OCI-LY3 (cell line): Measurements from ENCODE around the gene ZNG1A.

Experiments
- H2AFZ ChIP-seq: fragments of 200-600, 300-600 bp; shearing (Covaris generic); 2 replicates; pipeline ENCODE4 v1.6.0; 2014; ENCODE audit warnings: antibody characterized with exemption, low read depth, low read length
- H3K27ac ChIP-seq: fragments of 200-600, 300-600 bp; sonication (generic); 2 replicates; pipeline ENCODE4 v1.5.1; 2014; ENCODE audit warnings: mild to moderate bottlenecking, low read length, moderate library complexity, mixed read lengths
- H3K27me3 ChIP-seq: fragments of 200-600, 300-600 bp; sonication (generic); 2 replicates; pipeline ENCODE4 v1.6.1; 2014; ENCODE audit warnings: low read depth, low read length, mixed read lengths
- H3K36me3 ChIP-seq: fragments of 200-600, 300-600 bp; sonication (generic); replicated peaks from 2 replicates; pipeline ENCODE3; 2014; ENCODE audit warnings: low read depth, low read length, mixed read lengths
- H3K4me1 ChIP-seq: fragments of 300-600, 200-600 bp; sonication (generic); 2 replicates; pipeline ENCODE4 v1.6.1; 2014; ENCODE audit warnings: low read length, mixed read lengths
- H3K4me2 ChIP-seq: fragments of 200-600, 300-600 bp; sonication (generic); 2 replicates; pipeline ENCODE4 v1.6.1; 2014; ENCODE audit warnings: low read length, mixed read lengths
- H3K4me3 ChIP-seq: fragments of 300-600, 200-600 bp; sonication (generic); 2 replicates; pipeline ENCODE4 v1.5.1; 2014; ENCODE audit warnings: antibody characterized with exemption, mild to moderate bottlenecking, low read length, moderate library complexity
- H3K79me2 ChIP-seq: fragments of 300-600, 200-600 bp; shearing (Covaris generic); 2 replicates; pipeline ENCODE4 v1.6.1; 2014; ENCODE audit warnings: mild to moderate bottlenecking, low read length, mixed read lengths
- H3K9ac ChIP-seq: fragments of 300-600, 200-600 bp; shearing (Covaris generic); 2 replicates; pipeline ENCODE4 v1.6.0; 2014; ENCODE audit warnings: mild to moderate bottlenecking, low read length, moderate library complexity
- H3K9me3 ChIP-seq: fragments of 200-600, 300-600 bp; shearing (Covaris generic); 2 replicates; pipeline ENCODE4 v1.6.1; 2014; ENCODE audit warnings: low read length, mixed read lengths; ENCODE audit not compliant: insufficient read depth
- H4K20me1 ChIP-seq: fragments of 200-600, 300-600 bp; sonication (generic); 2 replicates; pipeline ENCODE4 v1.6.1; 2016; ENCODE audit warnings: low read length, mixed read lengths; ENCODE audit not compliant: insufficient read depth
- EZH2phosphoT487 ChIP-seq: fragments of 200-600 bp; shearing (Covaris generic); IDR thresholded peaks from 2 replicates; pipeline ENCODE4 v1.6.1; 2018; ENCODE audit warnings: antibody characterized with exemption, mixed run types, low read depth
- TF ChIP-seq, protein P1 (sequence below): fragments of 200-600, 300-600 bp; sonication (generic); IDR thresholded peaks from 2 replicates; pipeline ENCODE4 v1.5.1; 2014; ENCODE audit warnings: antibody characterized with exemption, low read length, low read depth

The ZNG1A gene

DNA sequence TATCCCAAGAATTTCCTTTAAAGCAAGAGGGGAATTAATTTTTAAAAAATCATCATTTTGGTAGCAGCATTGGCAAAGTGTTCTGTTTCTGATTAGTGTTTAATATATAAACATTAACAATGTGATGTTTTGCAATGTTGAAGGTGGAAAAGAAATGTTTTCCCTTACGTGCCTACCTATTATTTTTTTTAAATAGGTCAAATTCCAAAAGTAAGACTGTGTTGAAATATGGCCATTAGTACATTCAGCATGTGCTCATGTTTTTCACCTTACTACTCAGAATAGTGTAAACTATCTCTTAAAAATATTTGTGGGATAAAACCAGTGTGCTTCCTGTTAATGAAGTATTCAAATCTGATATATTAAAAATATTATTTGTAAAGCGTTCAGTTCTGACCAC lies 39.1 kb upstream of the ZNG1A start:
- Histone ChIP-seq H3K27ac (no peak overlapping the region), H3K4me2 (no peak overlapping the region), H3K27me3 (0 out of 2 replicates have a peak, but pooled peaks cover 10% of the 10 kb centered on the region)

DNA sequence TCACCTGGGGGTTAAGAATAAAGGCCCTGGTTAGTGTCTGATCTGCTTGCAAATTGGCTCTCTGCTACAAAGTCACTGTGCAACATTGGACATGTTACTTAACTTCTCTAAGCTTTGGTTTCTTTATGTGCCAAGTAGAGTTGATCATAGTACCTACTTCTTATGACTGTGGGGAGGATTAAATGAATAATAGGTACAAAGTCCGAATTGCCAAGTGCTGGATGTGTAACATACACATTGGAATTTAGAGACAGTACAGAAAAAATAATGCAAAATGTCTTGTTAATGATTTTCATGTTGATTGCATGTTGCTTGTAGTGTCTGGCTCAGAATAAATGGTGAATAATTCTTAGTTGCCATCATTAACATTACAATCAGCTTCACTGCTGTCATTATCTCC lies 38.0 kb upstream of the ZNG1A start:
- Histone ChIP-seq H3K79me2 (no peaks in the 10 kb centered on the region), H2AFZ (no peak overlapping the region), H3K4me3 (no peak overlapping the region), H3K27me3 (0 out of 2 replicates have a peak, but pooled peaks cover 10% of the 10 kb centered on the region), H3K36me3 (no peaks in the 10 kb centered on the region), H4K20me1 (no peaks in the 10 kb centered on the region), H3K4me1 (peaks cover 19% of the 10 kb centered on the region), H3K9me3 (no peaks in the 10 kb centered on the region), H3K9ac (no peak overlapping the region), H3K4me2 (no peak overlapping the region), H3K27ac (no peak overlapping the region)
- TF ChIP-seq, protein P1, sequence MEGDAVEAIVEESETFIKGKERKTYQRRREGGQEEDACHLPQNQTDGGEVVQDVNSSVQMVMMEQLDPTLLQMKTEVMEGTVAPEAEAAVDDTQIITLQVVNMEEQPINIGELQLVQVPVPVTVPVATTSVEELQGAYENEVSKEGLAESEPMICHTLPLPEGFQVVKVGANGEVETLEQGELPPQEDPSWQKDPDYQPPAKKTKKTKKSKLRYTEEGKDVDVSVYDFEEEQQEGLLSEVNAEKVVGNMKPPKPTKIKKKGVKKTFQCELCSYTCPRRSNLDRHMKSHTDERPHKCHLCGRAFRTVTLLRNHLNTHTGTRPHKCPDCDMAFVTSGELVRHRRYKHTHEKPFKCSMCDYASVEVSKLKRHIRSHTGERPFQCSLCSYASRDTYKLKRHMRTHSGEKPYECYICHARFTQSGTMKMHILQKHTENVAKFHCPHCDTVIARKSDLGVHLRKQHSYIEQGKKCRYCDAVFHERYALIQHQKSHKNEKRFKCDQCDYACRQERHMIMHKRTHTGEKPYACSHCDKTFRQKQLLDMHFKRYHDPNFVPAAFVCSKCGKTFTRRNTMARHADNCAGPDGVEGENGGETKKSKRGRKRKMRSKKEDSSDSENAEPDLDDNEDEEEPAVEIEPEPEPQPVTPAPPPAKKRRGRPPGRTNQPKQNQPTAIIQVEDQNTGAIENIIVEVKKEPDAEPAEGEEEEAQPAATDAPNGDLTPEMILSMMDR, result no peak
- TF ChIP-seq EZH2phosphoT487, result no peak

More for the DNA sequence above, 39.1 kb upstream of the ZNG1A start:
- no peak overlapping the region for H2AFZ ChIP-seq
- TF ChIP-seq EZH2phosphoT487, result no peak
- TF ChIP-seq, protein P1, result no peak
- H3K36me3 ChIP-seq, result no peaks in the 10 kb centered on the region
- H3K9me3 ChIP-seq, result no peaks in the 10 kb centered on the region
- no peak overlapping the region for H3K9ac ChIP-seq
- peaks cover 9% of the 10 kb centered on the region for H3K4me1 ChIP-seq
- H3K79me2 ChIP-seq, result no peaks in the 10 kb centered on the region
- no peaks in the 10 kb centered on the region for H4K20me1 ChIP-seq
- H3K4me3 ChIP-seq, result no peak overlapping the region

DNA sequence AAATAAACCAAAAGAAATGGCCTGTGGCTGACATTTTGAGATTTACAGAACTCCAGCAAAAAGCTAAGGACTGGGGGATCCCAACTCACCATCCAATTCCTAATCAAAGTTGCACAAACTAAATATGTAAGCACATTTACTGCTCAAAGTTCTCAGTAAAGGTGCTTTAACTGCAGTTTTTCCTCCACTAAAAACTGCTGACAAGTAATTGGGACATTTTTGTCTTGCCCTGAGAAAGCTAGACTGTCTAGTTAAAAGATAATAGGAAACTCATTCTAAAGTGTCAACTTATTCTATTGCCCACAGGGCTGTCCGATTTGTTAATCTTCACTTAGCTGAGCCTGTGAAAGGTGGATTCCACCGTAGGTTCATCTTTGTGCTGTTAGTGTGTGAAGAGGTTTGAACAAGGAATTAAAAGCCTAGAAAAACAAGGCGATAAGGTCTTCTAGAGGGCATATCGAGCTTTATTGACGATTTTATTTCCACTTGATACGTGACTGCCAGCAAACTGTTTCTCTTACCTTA lies 36.8 kb upstream of the ZNG1A start:
- no peaks in the 10 kb centered on the region for H4K20me1 ChIP-seq
- H3K4me3 ChIP-seq, result peak overlapping the region; percentile 89
- 0 out of 2 replicates have a peak, but pooled peaks cover 10% of the 10 kb centered on the region for H3K27me3 ChIP-seq
- H3K4me1 ChIP-seq, result peaks cover 20% of the 10 kb centered on the region
- H3K4me2 ChIP-seq, result peak overlapping the region; percentile 92
- H3K36me3 ChIP-seq, result no peaks in the 10 kb centered on the region
- H2AFZ ChIP-seq, result peak overlapping the region; percentile 92
- TF ChIP-seq EZH2phosphoT487, result no peak
- TF ChIP-seq, protein P1, result no peak
- peak overlapping the region; percentile 78 for H3K9ac ChIP-seq
- H3K9me3 ChIP-seq, result no peaks in the 10 kb centered on the region
- H3K79me2 ChIP-seq, result no peaks in the 10 kb centered on the region
- H3K27ac ChIP-seq, result no peak overlapping the region

DNA sequence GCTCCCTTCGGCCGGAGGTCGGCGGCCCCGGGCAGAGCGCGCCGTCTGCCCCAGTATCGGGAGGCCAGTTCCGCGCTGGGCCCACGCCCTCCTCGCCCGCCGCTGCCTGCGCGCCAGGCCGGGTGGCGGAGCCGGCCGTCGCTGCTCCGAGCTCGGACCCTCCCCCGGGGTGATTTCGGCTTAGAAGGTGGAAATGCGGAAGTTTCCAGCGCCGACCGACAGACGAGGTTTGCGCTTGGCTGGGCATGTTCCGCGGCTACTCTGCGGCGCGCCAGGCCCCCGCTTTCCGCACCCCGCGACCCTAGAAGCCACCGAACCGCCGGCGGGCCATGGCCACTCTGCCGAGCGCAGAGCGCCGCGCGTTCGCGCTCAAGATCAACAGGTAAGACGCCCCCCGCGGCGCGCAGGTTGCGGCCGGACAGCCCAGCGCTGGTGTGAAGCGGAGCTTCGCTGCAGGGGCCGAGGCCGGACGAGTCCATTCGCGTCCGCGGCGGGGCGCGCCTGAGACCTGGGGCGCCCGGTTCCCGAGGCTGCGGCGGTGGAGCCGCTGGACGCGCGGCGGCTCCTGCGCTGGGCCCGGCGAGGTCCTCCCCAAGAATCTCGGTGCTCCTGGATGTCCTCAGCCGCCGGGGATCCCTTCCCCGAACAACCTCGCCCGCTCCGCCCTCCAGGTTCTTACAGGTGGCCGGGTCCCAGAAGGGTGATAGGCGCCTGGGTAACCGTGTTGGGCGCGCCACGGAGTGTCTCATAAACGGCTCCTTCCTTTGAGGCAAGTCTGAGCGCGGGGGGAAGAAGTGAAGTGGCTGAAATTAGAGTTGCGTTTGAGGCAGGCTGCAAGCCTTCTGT lies 36.0 kb upstream of the ZNG1A start, which contains the start of gene DOCK8:
DOCK8 (plus strand) TSS at position 218 of the 846 bp plus-strand sequence; CDS start at position 330, 112 bp downstream.
- Histone ChIP-seq H3K9me3 (no peaks in the 10 kb centered on the region), H3K27me3 (0 out of 2 replicates have a peak, but pooled peaks cover 10% of the 10 kb centered on the region), H3K27ac (peak within 1 kb of the TSS; percentile 15)

More for the DNA sequence above, 36.0 kb upstream of the ZNG1A start, which contains the start of gene DOCK8:
- Histone ChIP-seq H3K4me2 (peak within 1 kb of the TSS; percentile 92), H3K79me2 (no peaks in the 10 kb centered on the region), H3K4me1 (peaks cover 20% of the 10 kb centered on the region), H4K20me1 (no peaks in the 10 kb centered on the region), H3K4me3 (peak within 1 kb of the TSS; percentile 89), H3K36me3 (no peaks in the 10 kb centered on the region), H3K9ac (peak within 1 kb of the TSS; percentile 78), H2AFZ (peak within 1 kb of the TSS; percentile 92)
- TF ChIP-seq, protein P1, result peak; percentile 54
- no peak for TF ChIP-seq EZH2phosphoT487
